Measurements from ENCODE around the gene RAET1E.
A peak's percentile ranks its signal among the peaks of the same experiment; 100 is the strongest.
"Not testable (repeated sequence)": the region's sequence is repeated elsewhere in the genome, so short reads cannot be mapped to it uniquely, and the experiment has no call there.

The RAET1E gene

DNA sequence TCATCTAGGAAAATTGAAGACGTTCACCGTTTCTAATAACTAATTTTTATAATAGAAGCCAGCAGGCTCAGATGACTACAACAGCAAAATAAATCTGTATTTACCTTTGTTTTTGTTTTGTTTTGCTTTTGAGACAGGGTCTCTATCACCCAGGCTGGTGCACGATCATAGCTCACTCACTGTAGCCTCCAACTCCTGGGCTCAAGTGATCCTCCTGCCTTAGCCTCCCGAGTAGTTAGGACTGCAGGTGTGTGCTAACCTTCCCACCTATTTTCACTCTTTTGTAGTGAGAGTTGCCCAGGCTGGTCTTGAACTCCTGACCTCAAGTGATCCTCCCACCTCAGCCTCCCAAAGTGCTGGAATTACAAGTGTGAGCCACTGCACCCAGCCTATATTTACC lies 43.9 kb downstream of the RAET1E start:
- not testable (repeated sequence) for H3K4me3 ChIP-seq
- peak overlapping the region in 6 of 21 experiments; percentile 34 to 57 (median 42) for H3K27ac ChIP-seq

DNA sequence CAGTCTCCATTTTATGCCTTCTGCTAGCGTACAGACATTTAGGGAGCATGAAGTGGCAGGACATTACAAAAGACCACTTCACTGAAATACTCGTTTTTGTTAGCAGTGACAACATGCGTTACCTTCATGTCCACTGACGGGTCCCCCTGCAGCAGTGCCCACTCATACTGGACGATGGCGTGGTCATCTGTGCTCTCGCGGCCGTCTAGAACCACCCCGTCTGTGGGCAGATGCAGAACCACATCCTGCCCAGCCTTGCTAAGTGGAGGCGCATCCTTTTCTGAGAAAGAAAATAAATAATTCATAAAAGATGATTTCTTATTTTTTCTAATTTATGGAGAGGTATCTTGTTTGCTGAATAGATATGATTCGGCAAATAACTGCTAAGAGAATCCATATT lies 45.0 kb downstream of the RAET1E start:
- H3K4me3 ChIP-seq = no peak overlapping the region
- H3K27ac ChIP-seq = peak overlapping the region in 7 of 21 experiments; percentile 15 to 66 (median 61)

GRCh38 chr6:149852180-149852579 lies 45.7 kb downstream of the RAET1E start:
- no peak overlapping the region for H3K4me3 ChIP-seq
- H3K27ac ChIP-seq = peak overlapping the region in 10 of 21 experiments; percentile 15 to 66 (median 57)

- H3K4me3 ChIP-seq = no peak overlapping the region
- H3K27ac ChIP-seq = peak overlapping the region in 3 of 21 experiments; percentile 15 to 47 (median 19)
Observed at GRCh38 chr6:149851461-149852110, 46.3 kb downstream of the RAET1E start.

- peak overlapping the region in 2 of 21 experiments; percentile 4 to 13 for H3K27ac ChIP-seq
- H3K4me3 ChIP-seq = not testable (repeated sequence)
Observed at GRCh38 chr6:149848343-149848742, 49.6 kb downstream of the RAET1E start.
